Fibroblast of skin of abdomen (primary cell): Measurements from ENCODE around the gene RIPPLY1. TPM values are rescaled to one million over a fixed set of nuclear protein-coding genes. Genes with fewer than 3 reads are reported as not detected.

ENCODE experiments used
- DNase-seq: peaks from one replicate; pipeline ENCODE4 v3.0.0-alpha.2; 2013
- polyA plus RNA-seq, 2 experiments: library from polyadenylated mRNA; unstranded; fragments of 120-200 nt; gene quantifications; one replicate each; pipeline ENCODE4 v1.2.1, GENCODE V29; 2013; ENCODE audit not compliant: insufficient read length in 2 of 2

The RIPPLY1 gene
- not detected for polyA plus RNA-seq (2013, experiment 1 of 2; ENCODE audit: insufficient read length)
- polyA plus RNA-seq (2013, experiment 2 of 2; ENCODE audit: insufficient read length): not detected

GRCh38 chrX:106903291-106903824 is at the start of gene RIPPLY1:
Gene RIPPLY1, minus strand, starts transcription at chrX:106903341. Its CDS starts 54 bp downstream, at chrX:106903287.
- no peak for DNase-seq

GRCh38 chrX:106952538-106952937 is 49.4 kb upstream of the RIPPLY1 start:
- no peak for DNase-seq

DNA sequence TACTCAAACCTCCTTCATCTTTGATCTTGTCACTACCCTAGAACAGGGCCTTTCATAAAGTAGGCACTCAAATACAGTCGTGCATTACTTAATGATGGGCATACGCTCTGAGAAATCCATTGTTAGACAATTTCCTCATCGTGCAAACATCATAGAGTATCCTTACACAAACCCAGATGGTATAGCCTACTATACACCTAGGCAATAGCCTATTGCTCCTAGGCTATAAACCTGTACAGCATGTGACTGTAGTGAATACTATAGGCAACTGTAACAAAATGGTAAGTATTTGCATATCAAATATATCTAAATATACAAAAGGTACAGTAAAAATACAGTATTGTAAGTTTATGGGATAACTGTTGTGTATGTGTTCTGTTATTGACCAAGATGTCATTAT is 48.9 kb upstream of the RIPPLY1 start:
- no peak for DNase-seq

DNA sequence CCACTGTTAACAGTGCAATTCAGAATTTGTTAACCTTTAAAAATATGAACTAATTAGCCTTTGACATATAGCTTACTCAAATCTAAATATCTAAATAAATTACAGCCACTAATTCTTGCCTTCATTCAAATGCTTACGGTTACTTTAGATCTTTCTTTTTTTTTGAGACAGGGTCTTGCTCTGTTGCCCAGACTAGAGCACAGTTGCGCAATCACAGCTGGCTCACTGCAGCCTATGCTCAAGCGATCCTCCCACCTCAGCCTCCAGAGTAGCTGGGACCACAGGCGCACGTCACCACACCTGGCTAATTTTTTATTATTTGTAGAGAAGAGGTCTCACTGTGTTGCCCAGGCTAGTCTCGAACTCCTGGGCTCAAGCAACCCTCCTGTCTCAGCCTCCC is 48.1 kb upstream of the RIPPLY1 start:
- no peak for DNase-seq

DNA sequence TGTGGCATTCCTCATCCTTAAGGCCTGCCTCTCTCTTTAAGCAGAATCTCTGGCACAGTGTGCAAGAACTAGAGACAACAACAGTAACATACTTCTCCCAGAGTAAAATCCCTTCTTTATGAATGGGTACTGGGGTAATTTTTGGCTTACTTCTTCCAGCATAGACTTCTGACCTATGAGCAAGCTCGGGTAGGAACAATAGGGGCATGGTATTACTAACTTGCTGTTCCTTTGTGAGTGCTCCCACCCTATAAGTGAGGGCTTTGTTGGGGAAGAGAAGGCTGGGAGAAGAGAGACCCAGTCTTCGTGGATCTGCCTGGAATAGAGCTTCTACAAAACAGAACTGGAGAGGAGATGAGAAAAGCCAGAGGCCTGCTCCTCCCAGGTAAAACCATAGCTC is 47.2 kb upstream of the RIPPLY1 start:
- no peak for DNase-seq

- no peak for DNase-seq
Observed at GRCh38 chrX:106949366-106949765, 46.2 kb upstream of the RIPPLY1 start.

DNA sequence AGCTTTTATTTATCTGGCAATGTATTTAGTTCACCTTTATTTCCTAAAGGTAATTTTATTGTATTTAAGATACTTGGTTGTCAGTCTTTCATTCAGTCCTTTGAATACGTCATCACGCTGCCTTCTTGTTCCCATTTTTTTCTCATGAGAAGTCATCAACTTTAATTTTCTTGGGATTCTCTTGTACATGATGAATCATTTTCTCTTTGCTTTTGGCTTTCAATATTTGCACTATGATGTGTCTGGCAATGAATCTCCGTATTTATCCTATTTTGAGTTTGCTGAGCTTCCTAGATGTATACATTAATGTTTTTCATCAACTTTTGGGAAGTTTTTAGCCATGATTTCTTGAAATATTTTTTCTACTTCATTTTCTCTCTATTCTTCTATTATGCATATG is 45.5 kb upstream of the RIPPLY1 start:
- no peak for DNase-seq

GRCh38 chrX:106946464-106946863 is 43.3 kb upstream of the RIPPLY1 start:
- DNase-seq: no peak

GRCh38 chrX:106940068-106940467 is 36.9 kb upstream of the RIPPLY1 start:
- DNase-seq: no peak

DNA sequence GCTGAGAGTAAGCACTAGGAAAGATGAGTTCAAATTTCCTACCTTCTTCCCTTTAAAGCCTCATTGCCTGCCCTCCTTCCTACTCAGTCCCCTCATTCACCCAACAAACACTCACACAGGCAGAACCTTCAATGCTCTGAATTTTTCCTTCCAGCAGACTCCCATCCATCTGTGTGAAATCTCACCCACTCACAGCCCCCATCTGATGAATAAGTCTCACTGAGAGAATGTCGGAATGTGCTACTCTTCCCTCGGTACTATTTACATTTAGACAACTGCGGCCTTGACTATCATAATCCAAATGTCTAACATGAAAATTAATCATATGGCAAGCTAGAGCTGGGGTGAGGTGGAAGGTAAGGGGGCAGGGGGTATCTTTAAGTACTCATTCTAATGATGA is 36.4 kb upstream of the RIPPLY1 start:
- no peak for DNase-seq

DNA sequence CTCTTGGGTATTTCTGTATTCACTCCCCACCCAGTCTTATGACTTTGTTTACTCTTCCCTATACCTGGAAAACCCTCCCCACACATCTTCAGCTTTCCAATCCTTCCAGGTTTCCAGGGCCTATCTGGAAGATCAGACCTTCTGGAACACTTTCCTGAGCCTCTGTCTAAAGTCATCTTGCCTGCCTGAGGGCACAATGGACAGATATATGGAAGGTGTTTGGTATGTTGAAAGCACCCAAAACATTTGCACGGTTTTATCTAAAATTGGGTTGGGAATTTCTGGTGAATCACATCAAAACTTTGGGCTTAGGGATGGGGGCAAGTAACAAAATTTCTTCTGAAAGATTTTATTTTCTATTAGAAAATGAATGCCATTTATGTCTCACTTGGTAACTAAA is 33.1 kb upstream of the RIPPLY1 start:
- no peak for DNase-seq

- DNase-seq: no peak
Observed at GRCh38 chrX:106935175-106935574, 32.0 kb upstream of the RIPPLY1 start.

GRCh38 chrX:106933538-106933961 is 30.4 kb upstream of the RIPPLY1 start:
- DNase-seq: no peak

GRCh38 chrX:106932960-106933537 is 29.9 kb upstream of the RIPPLY1 start:
- DNase-seq: no peak

DNA sequence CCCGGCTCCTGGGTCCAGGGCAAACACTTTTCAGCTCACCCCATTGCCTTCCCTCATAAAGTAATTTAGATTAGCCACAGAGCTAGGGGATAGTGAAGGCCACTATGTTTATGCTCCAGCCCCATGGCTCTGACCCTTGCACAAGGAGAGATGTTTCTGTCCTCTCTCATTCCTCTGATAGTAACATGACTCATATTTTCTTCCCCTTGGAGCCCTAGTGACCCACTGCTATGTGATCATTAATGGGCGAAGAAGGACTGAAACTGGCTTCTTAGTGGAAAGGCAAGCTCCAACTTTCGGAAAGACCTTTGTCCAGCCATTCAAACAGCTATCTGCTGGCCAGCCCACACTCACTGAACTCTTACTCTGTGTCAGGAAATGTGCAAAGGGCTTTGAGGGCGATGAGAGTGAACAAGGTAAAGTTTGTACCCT is 29.4 kb upstream of the RIPPLY1 start:
- no peak for DNase-seq

- DNase-seq: no peak
Observed at GRCh38 chrX:106931831-106932491, 28.8 kb upstream of the RIPPLY1 start.

- no peak for DNase-seq
Observed at GRCh38 chrX:106928227-106928626, 25.1 kb upstream of the RIPPLY1 start.

- no peak for DNase-seq
Observed at GRCh38 chrX:106927700-106928099, 24.6 kb upstream of the RIPPLY1 start.

GRCh38 chrX:106927023-106927422 is 23.9 kb upstream of the RIPPLY1 start:
- no peak for DNase-seq

- no peak for DNase-seq
Observed at GRCh38 chrX:106921637-106922036, 18.5 kb upstream of the RIPPLY1 start.

- DNase-seq: no peak
Observed at GRCh38 chrX:106919932-106920452, 16.9 kb upstream of the RIPPLY1 start, which contains the start of gene CLDN2. Gene CLDN2, plus strand, starts transcription at chrX:106920402. Its CDS starts 7,827 bp downstream, at chrX:106928229.

GRCh38 chrX:106917830-106918500 is 14.8 kb upstream of the RIPPLY1 start:
- DNase-seq: peak; percentile 56

DNA sequence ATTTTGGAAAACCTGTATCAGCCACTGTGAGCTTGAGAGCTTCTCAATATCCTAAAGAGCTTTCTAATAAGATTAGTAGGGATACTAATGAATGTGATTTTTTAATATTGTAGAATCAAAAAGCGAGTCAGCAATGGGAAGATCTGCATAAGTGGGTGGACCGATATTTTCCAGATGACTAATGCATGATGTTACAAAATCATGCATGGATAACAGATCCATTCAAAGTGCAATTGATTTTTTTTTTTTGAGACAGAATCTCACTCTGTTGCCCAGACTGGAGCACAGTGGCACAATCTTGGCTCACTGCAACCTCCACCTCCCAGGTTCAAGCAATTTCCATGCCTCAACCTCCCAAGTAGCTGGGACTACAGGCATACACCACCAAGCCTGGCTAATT is 9.7 kb upstream of the RIPPLY1 start:
- no peak for DNase-seq
